ENCODE measurements around the gene TTC21A.
"Not testable (repeated sequence)": the region's sequence is repeated elsewhere in the genome, so short reads cannot be mapped to it uniquely, and the experiment has no call there.

Gene TTC21A, protein sequence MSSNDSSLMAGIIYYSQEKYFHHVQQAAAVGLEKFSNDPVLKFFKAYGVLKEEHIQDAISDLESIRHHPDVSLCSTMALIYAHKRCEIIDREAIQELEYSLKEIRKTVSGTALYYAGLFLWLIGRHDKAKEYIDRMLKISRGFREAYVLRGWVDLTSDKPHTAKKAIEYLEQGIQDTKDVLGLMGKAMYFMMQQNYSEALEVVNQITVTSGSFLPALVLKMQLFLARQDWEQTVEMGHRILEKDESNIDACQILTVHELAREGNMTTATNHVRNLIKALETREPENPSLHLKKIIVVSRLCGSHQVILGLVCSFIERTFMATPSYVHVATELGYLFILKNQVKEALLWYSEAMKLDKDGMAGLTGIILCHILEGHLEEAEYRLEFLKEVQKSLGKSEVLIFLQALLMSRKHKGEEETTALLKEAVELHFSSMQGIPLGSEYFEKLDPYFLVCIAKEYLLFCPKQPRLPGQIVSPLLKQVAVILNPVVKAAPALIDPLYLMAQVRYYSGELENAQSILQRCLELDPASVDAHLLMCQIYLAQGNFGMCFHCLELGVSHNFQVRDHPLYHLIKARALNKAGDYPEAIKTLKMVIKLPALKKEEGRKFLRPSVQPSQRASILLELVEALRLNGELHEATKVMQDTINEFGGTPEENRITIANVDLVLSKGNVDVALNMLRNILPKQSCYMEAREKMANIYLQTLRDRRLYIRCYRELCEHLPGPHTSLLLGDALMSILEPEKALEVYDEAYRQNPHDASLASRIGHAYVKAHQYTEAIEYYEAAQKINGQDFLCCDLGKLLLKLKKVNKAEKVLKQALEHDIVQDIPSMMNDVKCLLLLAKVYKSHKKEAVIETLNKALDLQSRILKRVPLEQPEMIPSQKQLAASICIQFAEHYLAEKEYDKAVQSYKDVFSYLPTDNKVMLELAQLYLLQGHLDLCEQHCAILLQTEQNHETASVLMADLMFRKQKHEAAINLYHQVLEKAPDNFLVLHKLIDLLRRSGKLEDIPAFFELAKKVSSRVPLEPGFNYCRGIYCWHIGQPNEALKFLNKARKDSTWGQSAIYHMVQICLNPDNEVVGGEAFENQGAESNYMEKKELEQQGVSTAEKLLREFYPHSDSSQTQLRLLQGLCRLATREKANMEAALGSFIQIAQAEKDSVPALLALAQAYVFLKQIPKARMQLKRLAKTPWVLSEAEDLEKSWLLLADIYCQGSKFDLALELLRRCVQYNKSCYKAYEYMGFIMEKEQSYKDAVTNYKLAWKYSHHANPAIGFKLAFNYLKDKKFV (N-terminal part only)

DNA sequence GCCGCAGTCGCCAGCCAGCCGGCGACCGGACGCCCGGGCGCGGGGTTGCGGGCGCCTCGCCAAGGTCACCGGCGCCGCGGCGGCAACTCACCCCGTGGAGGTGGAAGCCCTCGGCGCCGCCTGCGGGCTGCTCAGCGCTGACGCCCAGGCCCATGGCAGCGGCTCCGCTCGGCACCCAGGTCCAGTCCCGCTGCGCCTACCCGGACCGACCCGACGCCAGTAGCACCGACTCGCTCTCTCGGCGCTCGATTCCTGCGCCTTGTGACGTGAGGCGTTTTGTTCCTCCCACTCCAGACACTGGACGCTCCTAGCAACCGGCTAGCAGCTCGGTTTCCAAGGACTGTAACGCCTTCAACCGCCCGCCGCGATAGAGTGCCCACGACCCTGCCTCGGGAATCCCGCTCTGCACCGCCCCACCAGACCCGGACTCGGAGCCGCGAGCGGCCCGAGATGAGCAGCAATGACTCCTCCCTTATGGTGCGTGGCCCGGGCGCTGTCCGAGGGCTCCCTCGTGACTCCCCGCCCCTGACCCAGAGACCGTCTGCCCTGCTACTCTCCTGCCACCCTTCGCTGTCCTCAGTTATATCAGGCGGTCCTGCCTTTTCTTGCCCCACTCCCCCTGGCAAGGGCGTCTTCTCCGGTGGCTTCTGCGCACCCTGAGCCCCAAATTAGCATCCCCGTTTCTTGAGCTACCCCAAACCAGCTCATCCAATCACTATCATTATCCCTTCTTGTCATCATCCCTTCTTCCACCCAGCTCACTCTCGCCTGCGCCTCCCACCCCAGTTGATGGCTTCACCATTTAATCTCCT lies at the start of gene TTC21A, which contains the start of gene GORASP1:
Gene TTC21A (plus strand): TSS at position 293 of the 812 bp plus-strand sequence. CDS start 158 bp downstream, at position 451.
Gene GORASP1 (minus strand): TSS at position 240 of the 812 bp plus-strand sequence. CDS start 86 bp downstream, at position 154.
- DNase-seq: peak; percentile 67

DNA sequence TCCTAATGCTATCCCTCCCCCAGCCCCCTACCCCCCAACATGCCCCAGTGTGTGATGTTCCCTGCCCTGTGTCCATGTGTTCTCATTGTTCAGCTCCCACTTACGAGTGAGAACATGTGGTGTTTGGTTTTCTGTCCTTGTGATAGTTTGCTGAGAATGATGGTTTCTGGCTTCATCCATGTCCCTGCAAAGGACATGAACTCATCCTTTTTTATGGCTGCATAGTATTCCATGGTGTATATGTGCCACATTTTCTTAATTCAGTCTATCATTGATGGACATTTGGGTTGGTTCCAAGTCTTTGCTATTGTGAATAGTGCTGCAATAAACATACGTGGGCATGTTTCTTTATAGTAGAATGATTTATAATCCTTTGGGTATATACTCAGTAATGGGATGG lies 46.3 kb upstream of the TTC21A start:
- not testable (repeated sequence) for DNase-seq

DNA sequence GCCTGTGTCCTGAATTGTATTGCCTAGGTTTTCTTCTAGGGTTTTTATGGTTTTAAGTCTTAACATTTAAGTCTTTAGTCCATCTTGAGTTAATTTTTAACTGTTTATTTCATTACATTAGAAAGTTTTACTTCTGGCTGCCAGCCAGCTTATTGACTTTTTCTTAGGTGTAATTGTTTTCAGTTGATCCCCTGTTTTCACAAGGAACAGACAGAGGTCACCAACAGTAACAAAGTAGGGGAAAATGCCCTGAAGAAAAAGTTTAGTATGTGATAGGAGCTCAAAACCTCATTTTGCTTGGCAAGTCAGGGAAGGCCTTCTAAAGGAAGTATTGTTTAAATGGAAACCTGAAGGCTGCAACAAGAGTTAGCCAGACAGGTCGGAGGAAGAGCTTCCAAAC lies 45.3 kb upstream of the TTC21A start:
- DNase-seq: no peak

DNA sequence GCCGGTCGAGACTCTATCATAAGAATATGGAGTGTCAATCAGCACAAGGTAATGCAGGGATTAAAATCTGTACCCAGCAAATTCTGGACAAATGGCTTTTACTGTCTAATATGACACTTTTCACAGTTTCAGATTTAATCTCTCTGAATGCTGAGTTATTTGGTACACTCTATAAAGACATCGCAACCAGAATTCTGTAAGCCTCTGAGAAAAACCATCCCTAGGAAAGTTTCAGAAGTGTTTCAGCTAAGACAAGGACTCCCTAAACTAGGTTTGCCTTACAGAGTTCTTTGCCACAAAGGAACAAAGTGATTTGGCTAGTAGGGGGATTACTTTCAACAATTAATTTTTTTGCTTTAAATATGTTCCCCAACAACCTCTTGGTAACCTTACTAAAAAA lies 44.3 kb upstream of the TTC21A start:
- no peak for DNase-seq

DNA sequence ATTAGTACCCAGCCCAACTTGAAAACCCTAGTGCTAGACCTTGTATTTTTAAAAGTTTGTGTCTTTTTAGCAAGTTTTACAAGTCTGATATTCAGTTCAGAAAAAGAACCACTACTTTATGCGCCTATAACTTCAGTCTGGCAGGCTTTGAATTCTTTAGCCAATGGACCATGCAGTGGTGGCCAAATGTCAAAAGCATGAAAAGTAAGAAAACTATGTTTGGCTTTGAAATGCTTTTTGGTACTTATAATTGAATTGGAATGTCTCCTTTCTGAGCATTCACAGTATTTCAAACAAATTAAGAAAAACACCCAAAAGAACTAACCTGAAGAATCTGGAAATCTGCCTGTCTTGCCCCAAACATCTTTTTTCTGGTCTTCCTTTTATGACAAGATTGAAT lies 42.8 kb upstream of the TTC21A start:
- no peak for DNase-seq

DNA sequence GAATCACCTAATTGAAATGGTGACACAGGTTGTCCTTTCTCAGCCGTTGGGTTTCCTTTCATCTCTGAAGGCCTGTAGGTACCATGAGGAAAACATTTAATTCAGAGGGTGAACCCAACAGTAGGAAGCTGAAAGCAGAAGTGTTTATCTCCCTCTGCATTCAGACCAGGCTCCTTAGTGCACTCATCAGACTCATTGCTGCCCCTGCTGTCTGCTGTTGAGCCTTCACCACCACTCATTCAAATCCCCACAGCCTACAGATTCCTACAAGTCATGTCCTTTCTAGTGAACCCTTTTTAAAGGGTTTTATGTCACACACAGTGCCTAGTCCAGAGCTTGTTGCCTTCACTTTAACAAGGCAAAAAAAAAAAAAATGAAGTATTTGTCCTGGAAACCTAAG lies 42.3 kb upstream of the TTC21A start:
- peak; percentile 23 for DNase-seq

DNA sequence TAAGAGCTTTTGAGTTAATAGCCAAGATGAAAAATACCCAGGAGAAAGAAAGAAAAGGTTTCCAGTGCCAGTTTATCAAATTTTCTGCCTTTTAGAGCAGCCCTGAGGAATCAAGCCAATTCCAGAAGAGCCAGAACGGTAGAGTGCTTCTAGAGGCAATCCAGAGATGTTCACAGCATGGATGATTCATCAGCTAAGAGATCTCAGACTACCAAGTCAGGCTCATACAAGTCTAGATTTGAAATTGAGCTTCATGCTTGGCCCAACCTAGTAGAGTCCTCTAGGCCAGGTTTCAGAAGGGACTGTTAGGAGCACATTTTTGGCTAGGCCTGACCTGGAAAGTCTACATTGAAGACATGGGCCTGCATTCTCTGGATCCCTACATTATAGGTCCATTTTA lies 40.2 kb upstream of the TTC21A start:
- no peak for DNase-seq

DNA sequence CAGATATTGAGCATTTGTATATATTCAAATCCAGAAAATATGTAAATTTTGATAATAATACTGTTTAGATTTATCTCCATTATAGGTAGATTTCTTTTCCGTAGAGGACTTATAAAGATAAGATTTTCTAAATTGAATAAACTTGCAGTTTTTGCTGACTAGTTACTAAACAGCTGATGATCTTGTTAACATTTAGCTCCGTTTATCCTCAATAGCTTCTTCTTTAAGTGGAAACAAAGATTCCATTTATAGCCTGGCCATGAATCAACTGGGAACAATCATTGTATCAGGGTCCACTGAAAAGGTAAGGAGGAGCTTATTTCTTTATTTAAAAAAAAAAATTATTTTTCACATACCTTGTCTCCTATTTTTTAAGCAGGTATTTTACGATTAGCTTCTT lies 38.9 kb upstream of the TTC21A start:
- DNase-seq: no peak

DNA sequence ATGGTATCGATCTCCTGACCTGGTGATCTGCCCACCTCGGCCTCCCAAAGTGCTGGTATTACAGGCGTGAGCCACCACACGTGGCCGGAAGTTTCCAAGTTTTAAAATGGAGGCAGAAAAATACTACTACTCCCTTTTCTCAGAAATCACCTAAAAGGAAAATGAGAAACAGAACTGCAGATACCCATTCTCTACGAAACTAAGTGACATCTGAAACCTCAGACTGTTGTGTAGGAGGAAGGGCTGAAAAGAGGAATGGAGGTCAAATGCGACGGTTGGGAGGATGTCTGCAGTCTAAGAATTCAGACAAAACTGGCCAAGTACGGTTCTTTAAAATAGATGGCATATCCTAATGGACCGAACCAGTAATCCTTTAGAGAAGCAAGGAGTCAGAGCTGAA lies 31.6 kb upstream of the TTC21A start:
- DNase-seq: no peak

DNA sequence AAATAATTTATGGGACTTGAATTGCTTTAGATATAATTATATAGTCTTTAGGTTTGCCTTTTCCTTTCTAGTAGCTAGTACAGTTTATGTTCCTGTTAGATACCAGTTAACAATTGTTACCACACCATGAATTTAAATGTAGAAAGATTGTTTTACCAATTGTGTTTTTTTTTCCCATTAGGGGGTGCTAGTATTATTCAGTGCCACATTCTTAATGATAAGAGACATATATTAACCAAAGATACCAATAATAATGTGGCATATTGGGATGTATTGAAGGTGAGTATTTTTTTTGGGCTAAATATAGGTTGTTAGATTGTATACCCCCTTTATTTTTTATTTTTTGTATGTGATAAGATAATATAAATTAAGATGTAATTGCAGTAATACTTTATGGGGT lies 27.9 kb upstream of the TTC21A start:
- DNase-seq: no peak

DNA sequence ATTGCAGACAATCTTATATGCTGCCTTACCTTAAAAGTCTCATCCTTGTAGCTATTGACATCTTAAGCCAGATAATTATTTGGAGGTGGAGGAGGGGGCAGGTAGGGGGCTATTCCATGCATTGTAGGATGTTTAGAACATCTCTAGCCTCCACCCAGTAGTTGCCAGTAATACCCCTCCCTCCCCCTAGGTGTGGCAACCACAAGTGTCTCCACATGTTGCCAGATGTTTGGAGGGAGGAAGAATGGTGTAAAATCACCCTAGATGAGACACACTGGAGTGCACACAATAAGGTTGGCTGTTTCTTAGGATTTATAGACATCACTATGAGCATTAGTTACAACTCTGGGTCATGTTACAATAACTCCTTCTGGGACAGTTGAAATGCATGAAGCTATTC lies 27.5 kb upstream of the TTC21A start:
- no peak for DNase-seq

DNA sequence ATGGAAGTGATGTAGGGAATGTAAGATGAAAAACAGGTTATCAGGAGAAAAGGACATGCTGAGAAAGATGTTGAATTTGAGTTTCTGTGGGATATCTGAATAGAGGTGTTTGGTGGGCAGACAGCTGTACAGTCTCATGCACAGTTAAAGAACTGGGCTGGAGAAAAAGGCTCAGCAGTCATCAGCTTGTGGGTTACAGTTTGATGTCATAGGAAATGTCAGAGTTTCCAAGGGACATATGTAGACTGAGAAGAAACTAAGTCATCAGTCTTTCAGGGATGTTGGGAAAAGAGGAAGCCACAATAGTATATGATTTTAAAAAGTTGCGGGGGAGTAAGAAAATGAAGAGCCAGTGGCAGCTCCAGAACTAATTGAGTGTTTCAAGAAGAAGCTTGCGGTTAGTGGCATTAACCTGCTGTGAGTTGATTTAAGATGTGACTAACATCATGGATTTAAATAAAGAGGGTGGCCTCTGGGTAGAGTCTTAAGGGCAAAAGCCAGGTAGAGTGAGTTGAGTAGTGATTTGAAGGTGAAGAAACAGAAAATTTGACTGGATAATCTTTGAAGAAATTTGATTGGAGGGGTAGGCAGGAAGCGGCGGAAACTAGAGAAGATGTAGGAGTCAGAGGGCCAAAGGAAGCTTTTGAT lies 24.7 kb upstream of the TTC21A start:
- DNase-seq: no peak

DNA sequence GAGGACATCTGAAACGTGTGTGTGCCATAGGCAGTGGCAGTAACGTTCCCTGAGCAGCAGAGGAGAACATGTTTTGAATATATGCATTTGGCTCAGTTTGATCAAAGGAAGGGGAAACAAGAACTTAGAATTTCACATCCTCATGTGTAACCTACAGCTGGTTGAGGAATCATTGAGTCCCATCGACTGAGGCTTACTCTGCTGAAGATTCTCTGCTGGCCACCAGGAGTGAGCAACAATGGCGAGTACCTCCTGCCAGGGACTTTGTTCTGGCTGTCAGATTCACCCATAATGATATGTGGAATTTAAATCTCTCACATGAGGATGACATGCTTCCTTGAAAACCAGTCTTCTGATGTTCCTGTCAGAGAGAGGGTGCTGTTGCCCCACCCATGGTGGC lies 21.3 kb upstream of the TTC21A start:
- no peak for DNase-seq

DNA sequence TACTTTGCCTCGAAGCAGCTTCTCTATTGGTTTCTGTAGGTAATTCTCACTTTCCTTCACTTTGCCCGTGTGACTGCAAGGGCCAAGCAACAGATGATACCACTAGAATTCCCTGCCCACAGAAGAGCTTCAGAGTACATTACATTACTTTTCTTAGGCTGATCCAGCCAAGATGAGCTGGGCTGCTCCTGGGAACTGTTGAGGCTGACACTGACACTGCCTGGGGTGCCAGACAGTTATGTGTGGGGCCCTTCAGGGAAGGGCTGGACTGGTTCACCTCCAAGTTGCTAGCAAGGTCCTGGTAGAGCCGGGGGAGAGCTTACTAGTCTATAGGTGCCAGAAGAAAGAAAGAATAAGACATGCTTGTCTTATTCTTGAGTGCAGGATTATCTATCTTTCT lies 19.0 kb upstream of the TTC21A start:
- DNase-seq: no peak

DNA sequence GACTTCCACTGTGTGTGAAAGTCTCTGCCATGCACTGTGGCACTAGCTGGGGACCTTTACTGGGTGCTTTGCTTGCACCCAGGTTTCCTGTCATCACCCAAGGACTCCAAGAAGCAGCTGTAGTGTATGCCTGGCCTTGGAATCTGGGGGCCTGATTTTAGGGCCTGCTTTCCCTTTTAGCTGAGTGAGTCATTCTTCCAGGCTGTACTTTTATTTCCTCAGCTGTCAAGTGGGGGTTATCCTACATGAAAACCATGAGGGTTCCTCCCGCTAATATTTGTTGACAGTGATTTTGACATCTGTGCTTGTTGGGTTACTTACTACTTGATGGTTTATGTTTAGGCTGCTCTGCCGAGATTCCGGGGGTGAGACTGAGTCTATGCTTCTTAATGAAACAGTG lies 18.6 kb upstream of the TTC21A start:
- DNase-seq: no peak

DNA sequence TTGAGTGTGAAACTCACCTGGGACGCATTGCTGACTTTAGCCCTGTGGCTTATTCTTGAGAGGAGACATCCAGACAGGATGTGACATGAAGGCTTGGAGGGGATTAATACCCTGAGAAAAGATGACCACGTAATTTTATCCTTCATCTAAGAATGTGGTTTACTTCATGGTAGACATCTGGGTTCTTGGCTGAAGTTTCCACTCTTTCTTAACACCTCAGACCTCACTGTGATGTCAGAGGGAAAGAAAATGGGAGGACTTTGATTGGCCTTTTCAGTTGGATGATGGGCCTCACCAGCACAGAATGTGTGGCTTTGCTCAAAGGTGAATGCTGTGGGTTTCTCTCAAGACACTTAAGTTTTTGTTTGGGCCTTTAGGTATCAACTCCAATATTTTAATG lies 16.6 kb upstream of the TTC21A start:
- DNase-seq: no peak

DNA sequence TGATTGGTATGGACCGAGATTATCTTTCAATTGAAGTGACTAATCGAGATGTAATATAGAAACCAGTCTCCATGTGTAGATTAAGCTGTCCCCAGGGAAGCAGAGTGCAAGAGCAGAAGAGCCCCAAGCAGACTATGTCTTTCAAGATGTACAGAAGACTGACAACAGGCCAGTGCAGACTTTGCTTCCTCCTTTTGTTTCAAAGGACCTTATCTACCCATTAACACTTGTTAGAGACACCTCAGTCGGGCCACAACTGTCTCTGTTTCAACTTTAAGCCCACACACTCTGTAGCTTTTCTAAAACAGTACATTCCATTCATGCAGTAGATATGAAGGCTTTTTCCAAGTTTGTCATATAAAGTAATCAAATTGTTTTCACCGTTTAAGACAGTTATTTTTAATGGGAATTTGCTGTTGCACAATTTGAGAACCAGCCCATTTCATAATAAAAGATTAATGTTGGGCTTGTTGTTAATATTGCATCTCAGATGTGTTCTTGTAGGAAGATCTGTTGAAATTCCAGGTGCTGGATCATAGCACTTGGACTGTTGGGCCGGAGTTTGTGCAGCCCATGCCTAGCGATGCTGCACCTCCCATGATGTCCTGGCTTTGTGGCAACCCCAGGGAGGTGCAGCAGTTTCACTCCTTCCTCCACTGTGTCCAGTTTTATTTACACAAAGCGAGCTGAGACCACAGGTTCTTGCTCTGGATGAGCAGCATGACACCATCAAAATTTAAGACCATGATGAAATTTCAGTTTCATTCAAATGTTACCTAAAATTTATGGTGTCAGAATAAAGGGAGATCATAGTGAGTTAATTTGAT lies 12.4 kb upstream of the TTC21A start:
- no peak for DNase-seq

DNA sequence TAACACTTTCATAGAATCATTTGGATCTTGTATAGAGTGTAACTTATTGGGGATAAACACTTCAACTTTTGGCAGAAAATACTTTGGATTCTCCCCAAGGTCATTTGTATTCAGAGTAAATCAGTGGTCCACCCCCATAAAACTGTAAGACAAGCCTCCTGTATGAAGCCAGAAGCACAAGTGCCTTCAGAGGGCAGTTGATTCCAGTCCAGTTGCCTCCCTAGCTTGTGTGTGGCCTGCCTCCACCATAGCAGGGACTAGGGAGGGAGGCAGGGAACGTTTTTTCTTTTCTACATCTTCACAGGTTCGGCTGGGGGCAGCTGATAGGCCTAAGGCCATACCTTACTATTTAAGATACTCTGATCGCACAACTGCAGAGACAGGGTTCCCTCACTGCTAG lies 11.7 kb upstream of the TTC21A start:
- no peak for DNase-seq

DNA sequence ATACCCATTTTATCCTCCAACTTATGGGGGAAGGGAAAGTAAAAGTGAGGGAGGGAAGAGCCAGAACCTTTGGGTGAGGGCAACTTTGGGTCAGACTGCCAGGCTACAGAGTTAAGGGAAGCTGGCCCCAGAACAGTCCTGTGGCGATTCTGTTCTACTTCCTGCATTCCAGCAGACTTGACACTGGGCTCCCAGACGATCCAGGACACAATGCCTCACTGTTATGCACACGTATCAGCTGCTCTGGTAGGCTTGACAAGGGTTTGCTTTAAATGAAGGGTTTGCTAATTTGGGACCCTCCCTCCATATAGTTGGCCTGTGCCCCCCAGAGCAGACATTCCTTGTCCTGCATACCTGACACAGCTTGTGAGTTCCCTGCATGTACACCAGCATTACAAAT lies 10.7 kb upstream of the TTC21A start:
- no peak for DNase-seq

DNA sequence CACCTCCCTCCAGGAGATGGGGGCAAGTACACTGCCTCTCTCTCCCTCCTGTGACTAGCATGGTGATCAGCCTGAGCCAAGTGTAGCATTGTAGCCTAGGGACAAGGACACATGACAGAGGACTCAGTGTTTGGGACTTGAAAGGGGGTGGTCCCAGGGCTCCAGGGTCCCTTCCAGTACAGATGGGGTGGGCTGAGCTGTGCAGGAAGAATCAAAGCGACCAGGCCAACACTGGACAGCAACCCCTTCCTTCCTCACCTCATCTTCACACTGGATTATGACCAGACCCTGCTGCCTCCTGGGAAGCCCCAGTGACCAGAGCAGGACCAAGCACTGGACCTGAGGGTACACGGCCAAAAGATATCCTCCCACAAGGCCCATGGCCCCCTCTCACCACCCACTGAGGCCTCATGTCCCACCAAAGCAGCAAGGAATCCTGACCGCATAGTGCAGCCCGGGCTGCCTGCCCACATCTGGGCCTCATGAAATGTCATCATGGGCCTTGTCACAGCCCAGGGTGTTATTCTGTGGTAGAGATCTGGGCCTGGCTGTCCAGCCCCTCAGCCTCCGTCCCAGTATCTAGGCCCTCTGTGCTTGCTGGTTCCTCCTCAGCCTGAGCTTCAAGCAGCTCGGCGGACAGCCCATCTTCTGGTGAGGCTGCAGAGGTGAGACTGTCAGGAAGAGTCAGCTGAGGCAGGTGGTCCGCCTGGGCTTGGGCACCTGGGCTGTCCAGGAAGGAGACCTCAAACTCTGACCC lies 9.6 kb upstream of the TTC21A start:
- no peak for DNase-seq

All from CD4-positive, alpha-beta T cell treated with Interleukin-6 for 4 hours (primary cell).